Measurements from ENCODE around the gene TIFAB.

DNA sequence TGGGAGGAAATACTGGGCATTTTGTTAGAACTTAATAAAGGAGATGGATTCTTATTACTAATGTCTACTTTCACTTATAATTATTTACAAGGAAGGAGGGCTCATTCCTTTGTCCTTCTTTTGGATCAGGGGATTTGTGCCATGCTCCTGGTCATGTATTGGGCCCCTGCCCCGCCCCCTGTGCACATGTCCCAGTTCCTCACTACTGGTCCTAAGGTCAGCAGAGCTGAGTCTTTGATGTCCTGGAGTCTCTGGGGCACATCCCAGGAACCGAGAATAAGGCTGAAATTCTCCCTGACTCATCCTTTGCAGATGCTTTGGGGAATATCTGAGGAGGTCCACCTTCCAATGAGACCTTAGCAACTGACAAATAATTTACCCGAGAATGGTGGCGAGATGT, 19.6 kb upstream of the TIFAB start:
- TF ChIP-seq ZBTB11 (tag by site-specific recombination; conservative IDR thresholded peaks at IDR 0.05; ENCODE audit: low read depth): no peak
- no peak for TF ChIP-seq ZEB2 (tag by site-specific recombination; IDR thresholded peaks at IDR 0.05)
- TF ChIP-seq SCRT1 (tag by site-specific recombination; IDR thresholded peaks at IDR 0.05; ENCODE audit: borderline replicate concordance): no peak
- TF ChIP-seq ZBTB20 (tag by site-specific recombination; IDR thresholded peaks at IDR 0.05): no peak
